HG03135 (cell line): ENCODE results near the gene CERT1.
"Not testable (repeated sequence)": the region's sequence is repeated elsewhere in the genome, so short reads cannot be mapped to it uniquely, and the experiment has no call there.

ENCODE experiments used
- ATAC-seq: cut with Tn5 transposase; IDR thresholded peaks from one replicate; pipeline ENCODE4 v1.9.1; 2021; ENCODE audit warnings: mild to moderate bottlenecking, moderate library complexity; ENCODE audit not compliant: unreplicated experiment

The CERT1 gene

GRCh38 chr5:75511435-75512382, at the start of gene CERT1, which contains the start of gene POLK:
CERT1 (minus strand) TSS chr5:75511629; CDS start chr5:75511207, 422 bp downstream.
POLK (plus strand) TSS chr5:75511891.
- peak; percentile 83 for ATAC-seq

DNA sequence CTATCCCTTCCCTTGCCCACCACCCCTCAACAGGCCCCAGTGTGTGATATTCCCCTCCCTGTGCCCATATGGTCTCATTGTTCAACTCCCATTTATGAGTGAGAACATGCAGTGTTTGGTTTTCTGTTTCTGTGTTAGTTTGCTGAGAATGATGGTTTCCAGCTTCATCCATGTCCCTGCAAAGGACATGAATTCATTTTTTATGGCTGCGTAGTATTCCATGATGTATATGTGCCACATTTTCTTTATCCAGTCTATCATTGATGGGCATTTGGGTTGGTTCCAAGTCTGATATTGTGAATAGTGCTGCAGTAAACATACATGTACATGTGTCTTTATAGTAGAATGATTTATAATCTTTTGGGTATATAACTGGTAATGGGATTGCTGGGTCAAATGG, 49.2 kb upstream of the CERT1 start:
- not testable (repeated sequence) for ATAC-seq

DNA sequence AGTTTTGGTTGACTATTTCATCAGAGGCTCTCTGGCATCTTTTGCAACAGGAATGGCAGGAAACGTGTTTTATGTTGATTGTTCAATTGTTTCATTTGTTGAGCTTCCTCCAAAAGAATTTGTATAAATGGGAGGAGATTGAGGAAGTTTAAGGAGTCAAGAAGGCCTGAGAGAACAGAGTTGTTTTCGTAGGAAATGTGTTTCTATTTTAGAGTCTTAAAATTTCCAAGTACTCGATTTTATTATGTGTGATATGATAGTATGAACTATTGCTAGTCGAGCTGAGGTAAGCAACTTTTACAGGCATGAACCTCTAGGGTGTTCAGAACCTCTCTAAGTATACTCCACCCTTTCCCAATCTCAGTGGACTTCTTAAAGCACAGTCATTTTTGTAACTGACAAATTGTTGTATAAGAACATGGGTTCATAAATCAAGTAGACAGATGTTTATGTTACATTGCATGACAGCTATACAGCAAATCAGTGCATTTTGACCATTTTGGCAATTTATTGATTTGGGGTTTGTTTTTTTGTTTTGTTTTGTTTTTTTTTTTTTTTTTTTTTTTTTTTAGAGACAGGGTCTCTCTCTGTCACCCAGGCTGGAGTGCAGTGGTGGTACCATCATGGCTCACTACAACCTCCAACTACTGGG, 47.7 kb upstream of the CERT1 start:
- ATAC-seq, result no peak

DNA sequence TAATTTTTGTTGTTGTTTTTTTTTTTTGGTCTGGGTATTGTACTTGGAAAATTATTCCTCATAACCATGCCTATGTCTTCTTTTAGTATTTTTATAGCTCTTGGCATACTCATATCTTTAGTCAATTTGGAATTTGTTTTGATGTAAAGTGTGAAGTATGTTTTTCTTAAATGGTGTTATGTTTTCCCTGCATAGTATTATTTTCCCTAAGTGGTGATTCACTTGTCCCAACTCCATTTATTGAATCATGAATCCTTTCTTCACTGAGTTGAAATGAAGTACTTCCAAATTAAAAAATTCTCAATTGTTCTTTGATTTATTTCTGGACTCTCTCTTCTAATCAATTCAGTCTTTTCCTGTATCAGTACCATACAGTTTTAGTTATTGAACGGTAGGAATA, 46.8 kb upstream of the CERT1 start:
- ATAC-seq, result no peak

DNA sequence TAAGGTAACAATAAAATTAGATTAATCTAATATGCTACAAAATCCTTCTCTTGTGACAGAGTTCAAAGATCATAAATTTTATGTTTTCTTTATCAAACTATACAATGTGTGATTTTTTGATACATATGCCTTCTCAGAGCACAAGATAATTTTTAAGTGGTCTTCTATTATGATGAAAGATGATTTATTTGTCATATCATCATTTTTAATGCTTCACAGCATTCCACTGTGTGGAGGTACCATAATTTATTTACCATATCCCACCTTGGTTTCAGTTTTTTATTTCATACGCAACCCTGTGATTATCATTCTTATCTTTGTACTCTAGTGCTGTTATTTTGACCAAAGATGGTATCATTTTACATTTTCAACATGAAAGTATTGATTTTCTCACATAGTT, 41.9 kb upstream of the CERT1 start:
- ATAC-seq, result no peak

- ATAC-seq, result no peak
These were observed 41.3 kb upstream of the CERT1 start for GRCh38 chr5:75552764-75553163.

DNA sequence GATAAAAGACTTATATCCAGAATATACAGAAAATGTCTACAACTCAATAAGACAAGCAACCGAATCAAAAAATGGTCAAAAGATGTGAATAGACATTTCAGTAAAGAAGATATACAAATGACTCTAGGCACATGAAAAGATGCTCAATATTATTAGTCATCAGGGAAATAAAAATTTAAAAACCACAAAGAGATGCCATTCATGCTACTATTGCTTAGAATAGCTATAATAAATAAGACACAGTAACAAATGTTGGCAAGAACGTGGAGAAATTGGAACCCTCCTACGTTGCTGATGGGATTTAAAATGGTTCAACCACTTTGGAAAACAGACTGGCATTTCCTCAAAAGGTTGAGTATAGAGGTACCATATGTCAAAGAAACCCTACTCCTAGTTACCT, 40.0 kb upstream of the CERT1 start:
- no peak for ATAC-seq

DNA sequence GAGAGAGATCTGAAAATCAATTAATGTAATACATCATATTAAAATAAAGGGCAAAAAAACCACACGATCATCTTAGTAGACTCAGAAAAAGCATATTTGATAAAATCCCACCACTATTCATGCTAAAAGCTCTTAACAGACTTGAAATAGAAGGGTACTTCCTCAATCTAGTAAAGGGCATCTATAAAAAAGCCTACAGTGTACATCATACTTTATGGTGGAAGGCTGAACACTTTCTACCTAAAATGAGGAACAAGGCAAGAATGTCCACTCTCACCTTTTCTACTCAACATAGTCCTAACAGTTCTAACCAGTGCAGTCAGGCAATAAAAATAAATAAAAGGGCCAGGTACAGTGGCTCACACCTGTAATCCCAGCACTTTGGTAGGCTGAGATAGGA, 39.2 kb upstream of the CERT1 start:
- no peak for ATAC-seq

- no peak for ATAC-seq
These were observed 36.4 kb upstream of the CERT1 start for GRCh38 chr5:75547812-75548211.

DNA sequence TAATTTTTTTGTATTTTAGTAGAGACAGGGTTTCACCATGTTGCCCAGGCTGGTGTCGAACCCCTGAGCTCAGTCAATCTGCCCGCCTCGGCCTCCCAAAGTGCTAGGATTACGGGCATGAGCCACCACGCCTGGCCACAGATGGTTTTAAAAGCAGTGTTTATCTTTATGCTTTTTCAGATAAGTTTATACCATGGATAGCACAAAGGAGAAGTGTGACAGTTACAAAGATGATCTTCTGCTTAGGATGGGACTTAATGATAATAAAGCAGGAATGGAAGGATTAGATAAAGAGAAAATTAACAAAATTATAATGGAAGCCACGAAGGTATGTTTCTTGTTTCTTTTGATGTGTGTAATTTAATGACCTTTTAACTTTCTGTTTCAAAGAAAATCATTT, 35.4 kb upstream of the CERT1 start:
- ATAC-seq, result no peak

DNA sequence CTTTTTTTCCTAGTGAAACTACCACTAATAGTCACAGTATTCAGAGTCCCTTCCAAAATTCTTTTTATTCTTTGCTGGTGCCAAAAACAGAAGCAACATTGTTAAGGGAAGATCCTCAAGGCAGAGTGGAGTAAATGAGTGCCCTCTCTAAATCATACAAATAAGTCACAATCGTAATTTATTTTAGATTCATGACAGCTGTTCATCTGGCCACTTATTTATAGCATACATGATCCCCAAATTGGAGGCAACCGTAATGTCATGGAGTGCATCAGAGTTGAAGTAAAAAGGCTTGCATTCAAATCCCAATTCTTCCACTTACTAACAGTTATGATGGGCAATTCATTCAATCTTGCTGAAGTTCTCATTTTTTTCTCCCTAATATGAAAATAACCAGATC, 33.7 kb upstream of the CERT1 start:
- ATAC-seq, result no peak

- no peak for ATAC-seq
These were observed 26.8 kb upstream of the CERT1 start for GRCh38 chr5:75538211-75538610.

- no peak for ATAC-seq
These were observed 25.4 kb upstream of the CERT1 start for GRCh38 chr5:75536694-75537360.

DNA sequence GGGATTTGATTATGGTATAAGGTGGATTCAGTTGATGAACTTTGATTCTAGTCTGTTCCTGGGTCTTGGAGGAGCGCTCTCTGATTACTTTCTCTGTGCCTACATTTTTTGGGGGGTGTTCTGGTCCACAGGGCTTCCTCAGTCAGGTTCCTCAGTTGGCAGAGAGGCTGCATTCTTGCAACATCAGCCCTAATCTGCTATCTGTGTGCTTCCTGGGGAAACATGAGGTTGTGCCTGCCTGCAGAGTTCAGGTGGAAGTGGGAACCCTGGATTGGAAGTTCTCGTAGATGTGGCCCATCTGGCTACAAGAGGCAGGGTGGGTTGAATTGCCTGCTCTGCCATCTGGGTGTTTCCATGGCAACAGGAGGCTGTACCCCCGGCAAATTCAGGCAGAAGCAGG, 24.7 kb upstream of the CERT1 start:
- ATAC-seq, result no peak

DNA sequence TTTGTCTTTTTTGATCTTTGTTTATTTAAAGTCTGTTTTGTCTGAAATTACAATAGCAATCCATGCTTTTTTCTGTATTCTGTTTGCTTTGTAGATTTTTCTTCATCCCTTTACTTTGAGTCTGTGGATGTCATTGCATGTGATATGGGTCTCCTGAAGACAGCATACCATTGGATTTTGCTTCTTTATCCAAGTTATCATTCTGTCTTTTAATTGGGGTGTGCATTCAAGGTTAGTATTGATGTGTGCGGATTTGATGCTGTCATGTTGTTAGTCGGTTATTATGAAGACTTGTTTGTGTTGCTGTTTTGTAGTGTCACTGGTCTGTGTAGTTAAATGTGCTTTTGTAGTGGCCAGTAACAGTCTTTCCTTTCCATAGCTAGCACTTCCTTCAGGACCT, 23.3 kb upstream of the CERT1 start:
- no peak for ATAC-seq

DNA sequence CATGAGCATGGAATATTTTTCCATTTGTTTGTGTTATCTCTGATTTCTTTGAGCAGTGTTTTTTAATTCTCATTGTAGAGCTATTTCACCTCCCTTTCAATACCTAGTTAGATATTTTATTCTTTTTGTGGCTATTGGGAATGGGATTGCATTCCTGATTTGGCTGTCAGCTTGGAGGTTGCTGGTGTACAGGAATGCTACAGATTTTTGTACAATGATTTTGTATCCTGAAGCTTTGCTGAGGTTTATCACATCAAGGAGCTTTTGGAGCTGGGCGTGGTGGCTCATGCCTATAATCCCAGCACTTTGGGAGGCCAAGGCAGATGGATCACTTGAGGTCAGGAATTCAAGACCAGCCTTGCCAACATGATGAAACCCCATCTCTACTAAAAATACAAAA, 22.3 kb upstream of the CERT1 start:
- ATAC-seq, result not testable (repeated sequence)

DNA sequence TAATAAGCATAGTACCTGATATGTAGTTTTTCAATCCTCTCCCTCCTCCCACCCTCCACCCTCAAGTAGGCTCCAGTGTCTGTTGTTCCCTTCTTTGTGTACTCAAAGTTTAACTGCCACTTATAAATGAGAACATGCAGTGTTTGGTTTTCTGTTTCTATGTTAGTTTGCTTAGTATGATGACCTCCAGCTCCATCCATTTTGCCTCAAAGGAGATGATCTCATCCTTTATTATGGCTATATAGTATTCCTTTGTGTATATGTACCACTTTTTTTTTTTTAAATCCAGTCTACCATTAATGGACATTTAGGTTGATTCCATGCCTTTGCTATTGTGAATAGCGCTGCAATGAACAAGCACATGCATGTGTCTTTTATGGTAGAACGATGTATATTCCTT, 20.8 kb upstream of the CERT1 start:
- no peak for ATAC-seq

DNA sequence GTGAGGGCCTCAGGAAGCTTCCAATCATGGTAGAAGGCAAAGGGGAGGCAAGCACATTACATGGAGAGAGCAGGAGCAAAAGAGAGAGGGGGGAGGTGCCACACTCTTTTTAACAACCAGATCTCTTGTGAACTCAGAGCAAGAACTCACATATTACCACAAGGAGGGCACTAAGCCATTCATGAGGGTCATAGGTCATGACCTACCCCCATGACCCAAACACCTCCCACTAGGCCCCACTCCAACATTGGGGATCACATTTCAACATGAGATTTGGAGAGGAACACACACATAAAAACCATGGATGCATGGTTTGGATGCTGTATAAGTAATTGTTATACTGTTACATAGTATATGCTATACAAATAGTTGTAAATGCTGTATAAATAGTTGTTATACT, 17.8 kb upstream of the CERT1 start:
- ATAC-seq, result no peak

DNA sequence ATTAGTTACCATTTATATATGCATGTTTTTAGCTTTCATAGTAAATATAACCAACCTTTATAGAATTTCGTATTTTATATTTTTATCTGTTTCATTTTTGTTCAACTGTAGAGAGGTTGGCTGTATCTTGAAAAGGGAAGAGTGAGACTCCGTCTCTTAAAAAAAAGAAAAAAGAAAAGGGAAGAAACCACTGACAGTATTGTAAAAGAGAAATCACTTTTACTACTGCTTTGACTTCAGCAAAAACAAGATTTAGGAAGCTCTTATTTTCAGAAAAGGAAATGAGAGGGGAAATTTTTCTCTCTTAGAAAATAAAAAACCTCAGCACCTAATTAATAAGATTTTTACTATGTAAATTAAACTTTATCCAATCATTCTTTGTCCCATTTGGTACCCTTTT, 14.6 kb upstream of the CERT1 start:
- no peak for ATAC-seq

DNA sequence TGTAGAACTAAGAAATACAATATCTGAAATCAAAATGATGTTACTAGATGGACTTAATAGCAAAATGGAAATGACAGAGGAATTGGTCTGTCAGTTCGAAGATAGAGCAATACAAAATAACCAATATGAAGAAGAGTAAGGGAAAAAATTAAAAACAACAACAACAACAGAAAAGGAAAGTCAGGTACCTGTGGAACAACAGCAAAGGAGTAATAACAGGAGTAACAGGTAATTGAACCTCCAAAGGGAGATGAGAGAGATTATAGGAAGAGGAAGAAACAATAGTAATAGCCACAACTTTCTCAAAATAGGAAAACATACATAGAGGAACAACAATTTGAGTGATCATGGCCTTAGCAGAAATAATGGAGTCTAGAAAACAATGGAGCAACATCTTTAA, 13.9 kb upstream of the CERT1 start:
- no peak for ATAC-seq

DNA sequence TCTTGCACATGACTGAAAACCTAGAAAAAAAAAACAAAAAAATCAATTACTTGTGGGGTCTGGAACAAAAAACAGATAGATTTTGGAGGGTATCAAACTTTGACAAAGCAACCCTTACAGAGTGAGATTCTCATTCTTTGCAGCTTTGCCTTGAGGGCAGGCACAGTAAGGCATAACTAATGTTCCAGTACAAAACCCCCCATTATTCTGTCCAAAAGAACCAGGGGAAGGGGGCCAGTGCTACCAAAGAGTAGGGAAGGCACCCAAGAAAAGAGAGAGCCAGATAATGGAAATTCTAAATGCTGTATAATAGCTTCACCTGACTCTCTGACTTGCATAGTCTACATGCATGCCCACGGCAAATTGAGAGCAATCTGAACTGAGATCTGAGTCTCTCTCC, 13.2 kb upstream of the CERT1 start:
- no peak for ATAC-seq

DNA sequence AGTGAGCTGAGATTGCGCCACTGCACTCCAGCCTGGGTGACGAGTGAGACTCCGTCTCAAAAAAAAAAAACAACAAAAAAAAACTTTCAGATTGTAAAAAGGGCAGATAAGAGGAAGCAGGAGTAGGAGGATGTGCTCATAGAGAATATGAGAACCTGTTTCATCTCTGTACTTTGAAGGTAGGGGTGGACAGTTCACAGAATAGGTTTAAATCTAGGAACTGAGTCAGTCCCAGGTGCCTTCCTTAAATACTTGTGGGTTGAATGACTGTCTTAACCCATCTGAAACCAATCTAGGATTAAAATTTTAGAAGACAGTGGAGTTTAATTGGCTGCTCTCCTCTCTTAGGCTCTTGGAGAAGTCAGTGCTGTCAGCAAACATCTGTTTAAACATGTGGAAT, 12.6 kb upstream of the CERT1 start:
- ATAC-seq, result peak; percentile 88
